Upper lobe of left lung (tissue), 6 donors: Measurements from ENCODE around the gene MLN. TPM values are rescaled to one million over a fixed set of nuclear protein-coding genes. Genes with fewer than 3 reads are reported as not detected.

Experiments
- ATAC-seq, 2 donors: fragments of 200-7000 bp; cut with Tn5 transposase; one replicate each; pipeline ENCODE4 v1.9.1; 2022; ENCODE audit warnings: mild to moderate bottlenecking in 2 of 2, moderate library complexity in 2 of 2; ENCODE audit not compliant: low FRiP score in 2 of 2
- DNase-seq, 2 donors: peaks; one replicate each; pipeline ENCODE4 v3.0.0-alpha.2; 2019 to 2020
- H3K27ac ChIP-seq, 4 donors: fragments of 200-600 bp; sonication (generic); one replicate each; pipeline ENCODE4 v1.5.1; 2016 to 2019
- H3K27me3 ChIP-seq, 4 donors: fragments of 200-600 bp; sonication (generic); one replicate each; pipeline ENCODE4 v1.5.1; 2017 to 2019
- H3K36me3 ChIP-seq, 4 donors: fragments of 200-600 bp; sonication (generic); one replicate each; pipeline ENCODE4 v1.5.1; 2016 to 2019
- H3K4me1 ChIP-seq, 4 donors: fragments of 200-600 bp; sonication (generic); one replicate each; pipeline ENCODE4 v1.5.1; 2018 to 2019
- H3K4me3 ChIP-seq, 4 donors: fragments of 200-600 bp; sonication (generic); one replicate each; pipeline ENCODE4 v1.5.1; 2017 to 2019; ENCODE audit warnings: mild to moderate bottlenecking in 2 of 4, moderate library complexity in 1 of 4
- H3K9me3 ChIP-seq, 4 donors: fragments of 200-600 bp; sonication (generic); one replicate each; pipeline ENCODE4 v1.5.1; 2018 to 2019
- CTCF ChIP-seq, 6 experiments: fragments of 450-650 bp in 4 of 6; fragments of 200-600 bp in 2 of 6; sonication (generic) in 2 of 6; IDR thresholded peaks; one replicate each; pipeline ENCODE4 v1.5.1; 2016 to 2019; ENCODE audit warnings: antibody characterized with exemption in 6 of 6
- EP300 ChIP-seq, 4 donors: sonication (generic); formaldehyde crosslinking; IDR thresholded peaks; one replicate each; pipeline ENCODE4 v1.5.1; 2017; ENCODE audit warnings: antibody characterized with exemption in 4 of 4, control low read depth in 2 of 4
- POLR2A ChIP-seq, 4 donors: fragments of 450-650 bp; IDR thresholded peaks; one replicate each; pipeline ENCODE4 v1.5.1; 2016 to 2017; ENCODE audit warnings: antibody characterized with exemption in 4 of 4, mild to moderate bottlenecking in 2 of 4
- POLR2AphosphoS5 ChIP-seq, 2 donors: sonication (generic); formaldehyde crosslinking; IDR thresholded peaks; one replicate each; pipeline ENCODE4 v1.5.1; 2017; ENCODE audit warnings: antibody characterized with exemption in 2 of 2
- WGBS, 2 donors: methylation state at CpG; one replicate each; pipeline ENCODE4 v1.1.5; 2017 to 2018; 5-methylcytosine and 5-hydroxymethylcytosine counted together
- total RNA-seq, 6 donors: library from RNA; depleted of rRNA in 4 of 6; stranded (reverse); fragments of >200 nt in 4 of 6; gene quantifications; one replicate each; pipeline versions ENCODE4 v1.1.0 to v1.2.1, GENCODE V29; 2016 to 2021
- donor health status: DM: no; HTN: no; CAD: no; lungs with moderate emphysema.
- donor health status: DM: no; HTN: yes; CAD: no; lungs with severe emphysema.

The MLN gene
- total RNA-seq, 6 donors from 2014 or later, result not detected

- Histone ChIP-seq H3K4me3 (no peak overlapping the region), H3K4me1 (peaks cover 0 to 8% (median 3%) of the 10 kb centered on the region in 4 donors), H3K27ac (no peak overlapping the region), H3K9me3 (no peaks in the 10 kb centered on the region), H3K27me3 (no peaks in the 10 kb centered on the region), H3K36me3 (no peaks in the 10 kb centered on the region)
- ATAC-seq, result no peak
- DNase-seq, result no peak
- TF ChIP-seq CTCF (IDR thresholded peaks at IDR 0.05), result no peak
- no peak for TF ChIP-seq POLR2A (IDR thresholded peaks at IDR 0.05)
- TF ChIP-seq EP300 (IDR thresholded peaks at IDR 0.05), result no peak
- no peak for TF ChIP-seq POLR2AphosphoS5 (IDR thresholded peaks at IDR 0.05)
- 49 to 73% methylated on average over 10 of the region's 10 CpGs for WGBS, 2 donors
These were observed 10.8 kb downstream of the MLN start for GRCh38 chr6:33792981-33793380.

- H3K4me3 ChIP-seq, result no peak overlapping the region
- ATAC-seq (no peak), DNase-seq (no peak)
- no peak for TF ChIP-seq POLR2AphosphoS5 (IDR thresholded peaks at IDR 0.05)
- TF ChIP-seq EP300 (IDR thresholded peaks at IDR 0.05), result no peak
- TF ChIP-seq CTCF (IDR thresholded peaks at IDR 0.05), result no peak
- no peak for TF ChIP-seq POLR2A (IDR thresholded peaks at IDR 0.05)
- no peaks in the 10 kb centered on the region for H3K9me3 ChIP-seq
- peaks cover 0 to 4% (median 0%) of the 10 kb centered on the region in 4 donors for H3K36me3 ChIP-seq
- 73 to 83% methylated on average over 7 of the region's 7 CpGs for WGBS, 2 donors
- H3K27me3 ChIP-seq, result no peaks in the 10 kb centered on the region
- H3K27ac ChIP-seq, result no peak overlapping the region
- H3K4me1 ChIP-seq, result peaks cover 13 to 22% (median 16%) of the 10 kb centered on the region in 4 donors
These were observed 12.2 kb downstream of the MLN start for GRCh38 chr6:33791620-33792019.

GRCh38 chr6:33790910-33791309 is 12.9 kb downstream of the MLN start:
- Histone ChIP-seq H3K27me3 (no peaks in the 10 kb centered on the region), H3K4me3 (no peak overlapping the region), H3K36me3 (peaks cover 0 to 8% (median 0%) of the 10 kb centered on the region in 4 donors), H3K4me1 (peaks cover 20 to 29% (median 23%) of the 10 kb centered on the region in 4 donors), H3K9me3 (no peaks in the 10 kb centered on the region), H3K27ac (no peak overlapping the region)
- 87 to 93% methylated on average over 3 to 5 of the region's 5 CpGs for WGBS, 2 donors
- TF ChIP-seq CTCF (IDR thresholded peaks at IDR 0.05), result no peak
- DNase-seq (no peak), ATAC-seq (no peak)

GRCh38 chr6:33790379-33790778 is 13.4 kb downstream of the MLN start:
- 82 to 87% methylated on average over 2 of the region's 2 CpGs for WGBS, 2 donors
- DNase-seq, result no peak

More at GRCh38 chr6:33790379-33790778, 13.4 kb downstream of the MLN start:
- TF ChIP-seq CTCF (IDR thresholded peaks at IDR 0.05) (no peak), POLR2A (IDR thresholded peaks at IDR 0.05) (no peak), EP300 (IDR thresholded peaks at IDR 0.05) (no peak), POLR2AphosphoS5 (IDR thresholded peaks at IDR 0.05) (no peak)
- peaks cover 0 to 10% (median under 1%) of the 10 kb centered on the region in 4 donors for H3K36me3 ChIP-seq
- ATAC-seq, result no peak
- no peaks in the 10 kb centered on the region for H3K27me3 ChIP-seq
- H3K9me3 ChIP-seq, result no peaks in the 10 kb centered on the region
- no peak overlapping the region for H3K27ac ChIP-seq
- peaks cover 25 to 34% (median 29%) of the 10 kb centered on the region in 4 donors for H3K4me1 ChIP-seq
- no peak overlapping the region for H3K4me3 ChIP-seq
